Ishikawa (cell line): ENCODE measurements around the gene NAPEPLD.

Experiments
- EGR1 ChIP-seq: IDR thresholded peaks from 2 replicates; pipeline ENCODE4 v1.6.1; 2012
- EP300 ChIP-seq: IDR thresholded peaks from 2 replicates; pipeline ENCODE4 v1.6.1; 2012; ENCODE audit warnings: borderline replicate concordance
- FOXM1 ChIP-seq: IDR thresholded peaks from 2 replicates; pipeline ENCODE4 v1.6.1; 2012; ENCODE audit warnings: low read depth, borderline replicate concordance
- MAX ChIP-seq: IDR thresholded peaks from 2 replicates; pipeline ENCODE4 v1.6.1; 2012
- REST ChIP-seq: IDR thresholded peaks from 2 replicates; pipeline ENCODE4 v1.6.1; 2012; ENCODE audit warnings: low read depth, mild to moderate bottlenecking
- USF1 ChIP-seq: IDR thresholded peaks from 2 replicates; pipeline ENCODE4 v1.6.1; 2012
- YY1 ChIP-seq: IDR thresholded peaks from 2 replicates; pipeline ENCODE4 v1.6.1; 2012; ENCODE audit warnings: low read depth

GRCh38 chr7:103059471-103059870 is 89.4 kb downstream of the NAPEPLD start:
- TF ChIP-seq EGR1: no peak
- TF ChIP-seq REST: no peak
- TF ChIP-seq FOXM1: no peak
- TF ChIP-seq MAX: no peak
- TF ChIP-seq YY1: no peak
- no peak for TF ChIP-seq EP300
- no peak for TF ChIP-seq USF1
